Measurements from ENCODE around the gene INTS7. TPM values are rescaled to one million over a fixed set of nuclear protein-coding genes. Genes with fewer than 3 reads are reported as not detected.

INTS7 gene
- total and polyA plus RNA-seq, 11 donors, result 3.6 to 12.9 (median 9.1) TPM

DNA sequence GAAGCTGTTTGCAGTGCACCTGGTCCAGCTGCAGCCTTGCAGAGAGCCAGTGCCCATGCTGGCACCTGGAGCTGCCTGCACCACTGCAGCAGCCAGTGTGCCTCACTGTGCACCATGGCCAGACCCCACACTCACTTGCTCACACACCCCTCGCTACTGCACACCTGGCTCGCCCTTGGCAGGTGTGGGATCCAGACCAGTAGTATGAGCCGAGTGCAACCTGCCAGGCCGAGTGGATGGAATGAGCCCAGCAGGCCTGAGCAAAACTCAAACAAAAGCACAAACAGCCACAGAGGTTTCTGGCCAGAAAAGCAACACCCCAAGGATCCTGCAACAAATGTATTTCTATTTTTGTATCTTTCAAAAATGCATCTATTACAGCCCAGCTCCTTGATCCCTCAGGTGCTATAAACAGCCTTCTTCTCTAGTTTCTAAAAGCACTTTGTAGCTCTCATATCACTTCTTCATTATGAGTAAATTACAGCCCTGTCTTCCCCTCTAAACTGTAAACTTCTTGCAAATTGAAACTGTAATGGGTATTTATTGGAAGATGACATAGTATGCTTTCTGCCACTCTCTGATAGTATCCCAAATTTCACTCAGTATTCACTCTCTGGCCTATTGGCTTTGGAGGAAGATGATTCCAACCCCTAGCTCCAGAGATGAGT lies 132.6 kb downstream of the INTS7 start:
- intact Hi-C loops (cut with DNase I), result no loop called here
- DNase-seq, result no peak
- peaks cover 0 to 10% (median 0%) of the 10 kb centered on the region in 12 donors for H3K4me1 ChIP-seq
- H3K27me3 ChIP-seq, result no peaks in the 10 kb centered on the region
- ATAC-seq, result no peak
- no peaks in the 10 kb centered on the region for H3K36me3 ChIP-seq
- no peaks in the 10 kb centered on the region for H3K9me3 ChIP-seq
- TF ChIP-seq POLR2A (IDR thresholded peaks at IDR 0.05), result no peak
- TF ChIP-seq, protein P1, sequence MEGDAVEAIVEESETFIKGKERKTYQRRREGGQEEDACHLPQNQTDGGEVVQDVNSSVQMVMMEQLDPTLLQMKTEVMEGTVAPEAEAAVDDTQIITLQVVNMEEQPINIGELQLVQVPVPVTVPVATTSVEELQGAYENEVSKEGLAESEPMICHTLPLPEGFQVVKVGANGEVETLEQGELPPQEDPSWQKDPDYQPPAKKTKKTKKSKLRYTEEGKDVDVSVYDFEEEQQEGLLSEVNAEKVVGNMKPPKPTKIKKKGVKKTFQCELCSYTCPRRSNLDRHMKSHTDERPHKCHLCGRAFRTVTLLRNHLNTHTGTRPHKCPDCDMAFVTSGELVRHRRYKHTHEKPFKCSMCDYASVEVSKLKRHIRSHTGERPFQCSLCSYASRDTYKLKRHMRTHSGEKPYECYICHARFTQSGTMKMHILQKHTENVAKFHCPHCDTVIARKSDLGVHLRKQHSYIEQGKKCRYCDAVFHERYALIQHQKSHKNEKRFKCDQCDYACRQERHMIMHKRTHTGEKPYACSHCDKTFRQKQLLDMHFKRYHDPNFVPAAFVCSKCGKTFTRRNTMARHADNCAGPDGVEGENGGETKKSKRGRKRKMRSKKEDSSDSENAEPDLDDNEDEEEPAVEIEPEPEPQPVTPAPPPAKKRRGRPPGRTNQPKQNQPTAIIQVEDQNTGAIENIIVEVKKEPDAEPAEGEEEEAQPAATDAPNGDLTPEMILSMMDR (IDR thresholded peaks at IDR 0.05), result no peak
- WGBS, 4 donors, result 93 to 100% (median 94%) methylated on average over 4 of the region's 4 CpGs
- no peak overlapping the region for H3K4me3 ChIP-seq
- H3K27ac ChIP-seq, result no peak overlapping the region

DNA sequence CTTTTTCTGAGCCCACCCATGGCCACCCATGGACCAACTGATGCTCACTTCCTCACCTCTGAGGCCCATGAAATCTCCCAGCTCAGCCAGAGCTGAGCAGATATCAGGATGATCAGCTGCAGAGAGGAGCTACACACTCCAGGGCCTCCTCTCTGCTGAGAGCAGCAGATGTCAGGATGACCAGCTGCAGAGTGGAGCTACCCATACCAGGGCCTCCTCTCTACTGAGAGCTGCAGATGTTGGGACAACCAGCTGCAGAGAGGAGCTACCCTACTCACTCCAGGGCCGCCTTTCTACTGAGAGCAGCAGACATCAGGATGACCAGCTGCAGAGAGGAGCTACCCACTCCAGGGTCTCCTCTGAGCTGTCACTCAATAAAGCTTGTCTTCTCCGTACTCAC lies 133.4 kb downstream of the INTS7 start:
- H3K4me3 ChIP-seq, result no peak overlapping the region
- DNase-seq, result no peak
- no peaks in the 10 kb centered on the region for H3K9me3 ChIP-seq
- intact Hi-C loops (cut with DNase I), result no loop called here
- 88 to 93% (median 91%) methylated on average over 2 of the region's 2 CpGs for WGBS, 4 donors
- H3K27ac ChIP-seq, result no peak overlapping the region
- TF ChIP-seq POLR2A (IDR thresholded peaks at IDR 0.05), result no peak
- TF ChIP-seq, protein P1 (IDR thresholded peaks at IDR 0.05), result no peak
- H3K4me1 ChIP-seq, result peaks cover 0 to 10% (median 0%) of the 10 kb centered on the region in 12 donors
- H3K36me3 ChIP-seq, result no peaks in the 10 kb centered on the region
- ATAC-seq, result no peak
- no peaks in the 10 kb centered on the region for H3K27me3 ChIP-seq

DNA sequence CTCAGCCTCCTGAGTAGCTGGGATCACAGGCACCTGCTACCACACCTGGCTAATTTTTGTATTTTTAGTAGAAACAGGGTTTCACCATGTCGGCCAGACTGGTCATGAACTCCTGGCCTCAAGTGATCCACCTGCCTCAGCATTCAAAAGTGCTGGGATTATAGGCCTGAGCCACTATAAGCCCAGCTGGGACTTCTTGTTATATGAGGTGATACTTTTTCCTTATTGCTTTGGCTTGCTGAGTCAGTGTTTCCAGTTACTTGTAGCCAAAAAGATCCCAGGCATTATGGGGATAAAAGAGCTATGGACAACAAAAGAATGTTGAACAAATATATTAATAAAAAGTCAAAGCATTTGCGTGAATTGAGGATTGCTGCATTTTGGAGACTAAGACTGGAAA lies 134.9 kb downstream of the INTS7 start:
- 86 to 96% (median 94%) methylated on average over 2 of the region's 2 CpGs for WGBS, 4 donors
- H3K4me3 ChIP-seq, result no peak overlapping the region

DNA sequence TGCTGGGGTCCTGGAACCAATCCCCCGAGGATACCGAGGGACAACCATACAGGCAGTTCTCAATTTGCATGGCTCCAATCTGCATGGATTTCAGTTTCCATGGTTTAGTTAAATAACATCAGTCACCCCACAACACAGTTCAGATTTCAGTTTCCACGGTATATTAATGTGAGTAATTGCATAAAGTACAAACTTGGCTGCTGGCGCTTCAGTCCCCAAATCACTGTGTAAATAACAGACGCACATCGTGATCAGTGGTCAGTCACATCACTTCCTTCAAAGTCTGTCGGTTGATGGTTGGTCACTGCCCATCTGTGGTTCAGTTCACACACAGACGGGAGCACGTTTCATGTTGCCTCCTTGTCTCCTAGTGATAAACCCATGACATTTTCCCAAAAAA lies 138.4 kb downstream of the INTS7 start:
- intact Hi-C loops (cut with DNase I), result no loop called here
- H3K9me3 ChIP-seq, result no peaks in the 10 kb centered on the region
- no peaks in the 10 kb centered on the region for H3K36me3 ChIP-seq
- H3K27ac ChIP-seq, result no peak overlapping the region
- DNase-seq (no peak), ATAC-seq (no peak)
- H3K4me1 ChIP-seq, result no peaks in the 10 kb centered on the region
- 65 to 73% (median 69%) methylated on average over 9 of the region's 9 CpGs for WGBS, 4 donors
- no peak for TF ChIP-seq POLR2A (IDR thresholded peaks at IDR 0.05)
- TF ChIP-seq, protein P1 (IDR thresholded peaks at IDR 0.05), result no peak
- no peaks in the 10 kb centered on the region for H3K27me3 ChIP-seq
- no peak overlapping the region for H3K4me3 ChIP-seq

More for the DNA sequence above, 134.9 kb downstream of the INTS7 start:
- Histone ChIP-seq H3K27ac (no peak overlapping the region), H3K36me3 (no peaks in the 10 kb centered on the region), H3K27me3 (no peaks in the 10 kb centered on the region), H3K4me1 (peaks cover 0 to 10% (median 0%) of the 10 kb centered on the region in 12 donors), H3K9me3 (no peaks in the 10 kb centered on the region)
- intact Hi-C loops (cut with DNase I), result no loop called here
- ATAC-seq (no peak), DNase-seq (no peak)
- TF ChIP-seq, protein P1 (IDR thresholded peaks at IDR 0.05), result no peak
- no peak for TF ChIP-seq POLR2A (IDR thresholded peaks at IDR 0.05)
